Mucosa of rectum (tissue), 2 donors: ENCODE results near the gene GPR143.
"Not testable (repeated sequence)": the region's sequence is repeated elsewhere in the genome, so short reads cannot be mapped to it uniquely, and the experiment has no call there.

Experiments used
- H3K27ac ChIP-seq, 2 donors: one replicate each; pipeline ENCODE4 v1.7.0; 2013; ENCODE audit warnings: inconsistent platforms in 2 of 2, low read depth in 2 of 2, low read length in 2 of 2
- H3K27me3 ChIP-seq, 2 donors: one replicate each; pipeline ENCODE4 v1.7.0; 2013; ENCODE audit warnings: low read length in 2 of 2; ENCODE audit not compliant: control insufficient read depth in 2 of 2, insufficient read depth in 2 of 2
- H3K36me3 ChIP-seq, 2 donors: one replicate each; pipeline ENCODE4 v1.7.0; 2013; ENCODE audit warnings: low read length in 2 of 2; ENCODE audit not compliant: control insufficient read depth in 2 of 2, insufficient read depth in 2 of 2
- H3K4me1 ChIP-seq, 2 donors: one replicate each; pipeline ENCODE4 v1.7.0; 2013; ENCODE audit warnings: low read length in 2 of 2, mild to moderate bottlenecking in 1 of 2; ENCODE audit not compliant: control insufficient read depth in 2 of 2, insufficient read depth in 2 of 2
- H3K4me3 ChIP-seq, 2 donors: one replicate each; pipeline ENCODE4 v1.7.0; 2013; ENCODE audit warnings: low read length in 2 of 2
- H3K9ac ChIP-seq, 2 donors: one replicate each; pipeline ENCODE4 v1.7.0; 2013; ENCODE audit warnings: low read length in 2 of 2, low read depth in 1 of 2, mild to moderate bottlenecking in 1 of 2
- H3K9me3 ChIP-seq, 2 donors: one replicate each; pipeline ENCODE4 v1.7.0; 2013; ENCODE audit warnings: low read length in 2 of 2; ENCODE audit not compliant: control insufficient read depth in 2 of 2
- donor health status: healthy.
- donor health status: Normal muscosa, but diverticular disease.

GPR143 gene

DNA sequence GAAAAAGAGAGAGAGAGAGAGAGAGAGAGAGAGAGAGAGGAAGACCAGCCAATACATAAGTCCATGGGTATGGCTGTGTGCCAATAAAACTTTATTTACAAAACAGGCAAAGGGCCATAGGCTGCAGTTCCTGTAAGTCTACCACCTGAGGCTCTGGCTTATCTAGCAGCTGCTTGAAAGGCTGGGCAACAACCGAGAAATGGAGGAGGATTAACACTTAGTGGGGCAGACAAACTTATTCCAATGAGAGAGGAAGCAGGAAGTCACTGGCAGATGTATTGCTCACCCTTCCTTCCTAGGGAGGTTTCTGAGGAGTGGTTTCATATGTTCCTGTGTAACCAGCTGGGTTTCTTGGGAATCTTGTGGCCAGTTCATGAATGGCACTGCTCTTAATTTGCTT is 4.7 kb upstream of the GPR143 start:
- H3K36me3 ChIP-seq = no peaks in the 10 kb centered on the region
- no peaks in the 10 kb centered on the region for H3K9me3 ChIP-seq
- no peak overlapping the region for H3K27ac ChIP-seq
- H3K4me1 ChIP-seq = no peaks in the 10 kb centered on the region
- no peak overlapping the region for H3K4me3 ChIP-seq
- H3K9ac ChIP-seq = no peak overlapping the region
- H3K27me3 ChIP-seq = peaks cover 0 to under 1% of the 10 kb centered on the region in 2 donors

DNA sequence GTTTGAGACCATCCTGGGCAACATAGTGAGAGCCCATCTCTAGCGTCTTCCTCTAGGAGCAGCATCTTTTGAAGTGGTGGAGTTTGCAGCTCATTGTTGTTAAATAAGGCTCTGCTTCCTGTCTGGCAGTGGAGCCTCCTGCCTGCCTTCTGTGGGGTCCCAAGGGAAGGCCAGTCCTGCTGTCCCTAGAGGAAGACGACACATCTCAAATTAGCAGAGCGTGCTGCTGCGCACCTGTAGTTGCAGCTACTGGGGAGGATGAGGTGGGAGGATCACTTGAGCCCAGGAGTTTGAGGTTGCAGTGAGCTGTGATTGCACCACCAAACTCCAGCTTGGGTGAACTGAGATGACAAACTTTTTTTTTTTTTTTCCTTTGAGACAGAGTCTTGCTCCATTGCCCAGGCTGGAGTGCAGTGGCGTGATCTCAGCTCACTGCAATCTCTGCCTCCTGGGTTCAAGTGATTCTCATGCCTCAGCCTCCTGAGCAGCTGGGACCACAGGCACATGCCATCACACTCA is 2.7 kb upstream of the GPR143 start:
- not testable (repeated sequence) for H3K27ac ChIP-seq, H3K9me3 ChIP-seq, H3K4me3 ChIP-seq, H3K4me1 ChIP-seq, H3K36me3 ChIP-seq, H3K9ac ChIP-seq, H3K27me3 ChIP-seq

DNA sequence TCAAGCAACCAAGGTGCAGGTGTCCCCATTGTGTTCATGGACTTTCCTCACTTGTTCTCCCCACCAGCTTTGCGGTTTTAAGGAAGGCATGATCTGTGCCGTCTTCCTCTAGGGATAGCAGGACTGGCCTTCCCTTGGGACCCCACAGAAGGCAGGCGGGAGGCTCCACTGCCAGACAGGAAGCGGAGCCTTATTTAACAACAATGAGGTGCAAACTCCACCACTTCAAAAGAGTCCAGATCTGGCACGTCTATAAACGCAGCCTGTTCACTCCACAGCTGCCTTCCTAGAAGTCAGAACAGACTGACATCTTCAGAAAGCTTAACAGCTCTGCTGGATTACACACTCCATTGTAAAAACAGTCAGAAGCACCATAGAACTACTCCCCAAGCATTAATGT is 1.7 kb upstream of the GPR143 start:
- Histone ChIP-seq H3K27me3 (no peaks in the 10 kb centered on the region), H3K9me3 (no peaks in the 10 kb centered on the region), H3K9ac (no peak overlapping the region), H3K4me1 (no peaks in the 10 kb centered on the region), H3K27ac (no peak overlapping the region), H3K4me3 (no peak overlapping the region), H3K36me3 (no peaks in the 10 kb centered on the region)

DNA sequence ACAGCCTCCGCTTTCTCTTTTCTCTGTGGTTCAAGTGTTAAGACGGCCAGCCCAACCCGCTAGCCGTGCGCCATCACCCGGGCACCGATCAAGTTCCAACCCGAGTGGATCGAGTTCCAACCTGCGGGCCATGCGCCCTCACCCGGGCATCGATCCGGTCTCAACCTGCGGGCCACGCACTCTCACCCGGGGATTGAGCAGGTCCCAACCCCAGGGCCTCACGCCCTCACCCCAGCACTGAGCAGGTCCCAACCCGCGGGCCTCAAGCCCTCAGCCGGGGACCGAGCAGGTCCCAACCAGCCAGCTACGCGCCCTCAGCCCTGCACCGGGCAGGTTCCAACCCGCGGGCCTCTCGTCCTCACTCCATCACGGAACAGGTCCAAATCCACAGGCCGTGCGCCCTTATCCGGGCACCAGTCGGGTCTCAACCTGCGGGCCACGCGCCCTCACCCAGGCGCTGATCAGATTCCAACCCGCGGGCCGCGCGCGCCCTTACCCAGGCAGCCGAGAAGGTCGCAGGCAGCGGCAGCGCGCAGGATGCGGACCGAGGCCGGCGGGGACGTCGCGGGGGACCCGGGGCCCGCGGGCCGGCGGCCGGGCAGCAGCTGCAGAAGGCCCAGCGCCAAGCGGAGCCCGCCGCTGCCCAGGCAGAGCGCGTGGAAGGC is 443 bp downstream of the GPR143 start:
- Histone ChIP-seq H3K9ac (no peak overlapping the region), H3K27me3 (no peaks in the 10 kb centered on the region), H3K4me1 (no peaks in the 10 kb centered on the region), H3K27ac (no peak overlapping the region), H3K4me3 (no peak overlapping the region), H3K9me3 (no peaks in the 10 kb centered on the region), H3K36me3 (no peaks in the 10 kb centered on the region)

DNA sequence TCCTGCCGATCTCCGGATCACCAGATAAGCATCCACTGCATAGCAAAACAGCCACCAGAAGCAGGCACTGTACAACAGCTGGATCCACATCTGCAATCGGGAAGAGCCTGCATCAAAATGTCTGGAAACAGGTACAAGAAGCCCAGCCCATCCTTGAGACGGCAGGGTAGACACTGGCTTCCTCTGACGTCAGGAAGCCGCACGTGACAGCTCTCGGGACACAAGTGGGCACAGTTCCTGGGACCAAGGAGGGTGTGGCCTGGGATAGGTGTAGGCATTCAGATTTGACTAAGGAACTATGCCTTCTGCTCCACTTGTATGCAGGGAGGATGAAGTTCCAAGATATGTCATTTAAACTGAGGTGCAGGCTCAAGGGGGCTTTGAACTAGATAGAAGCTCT is 6.3 kb downstream of the GPR143 start:
- no peaks in the 10 kb centered on the region for H3K36me3 ChIP-seq
- no peak overlapping the region for H3K27ac ChIP-seq
- no peak overlapping the region for H3K4me3 ChIP-seq
- no peaks in the 10 kb centered on the region for H3K4me1 ChIP-seq
- H3K9me3 ChIP-seq = no peaks in the 10 kb centered on the region
- H3K27me3 ChIP-seq = no peaks in the 10 kb centered on the region
- no peak overlapping the region for H3K9ac ChIP-seq

DNA sequence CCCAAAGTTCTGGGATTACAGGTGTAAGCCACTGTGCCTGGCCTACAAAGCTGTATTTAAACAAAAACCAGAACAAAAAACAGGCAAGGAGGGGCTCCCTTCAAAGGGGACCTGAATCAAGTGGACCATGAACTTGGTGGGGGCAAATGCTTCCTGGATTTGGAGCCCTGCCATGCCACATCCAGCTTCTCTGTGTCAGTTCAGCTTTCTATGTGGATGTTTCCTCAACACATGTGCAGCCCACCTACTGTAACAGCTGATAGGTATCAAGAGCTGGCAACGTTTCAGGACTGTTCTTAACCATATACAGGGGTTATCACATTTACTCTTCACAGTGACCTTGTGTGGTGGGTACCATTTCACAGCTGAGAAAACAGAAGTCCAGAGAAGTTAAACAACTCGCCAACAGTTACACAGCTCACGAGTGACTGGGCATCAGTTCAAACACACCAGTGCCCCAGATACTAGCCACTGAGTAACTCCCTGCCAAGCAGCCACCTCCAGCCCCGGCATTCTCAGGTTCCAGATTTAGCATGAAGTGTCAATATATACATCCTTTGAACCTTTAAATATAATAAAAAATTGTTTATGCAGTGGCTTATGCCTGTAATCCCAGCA is 7.5 kb downstream of the GPR143 start:
- Histone ChIP-seq H3K27me3 (no peaks in the 10 kb centered on the region), H3K27ac (no peak overlapping the region), H3K9ac (no peak overlapping the region), H3K4me3 (no peak overlapping the region), H3K4me1 (no peaks in the 10 kb centered on the region), H3K36me3 (no peaks in the 10 kb centered on the region), H3K9me3 (no peaks in the 10 kb centered on the region)

DNA sequence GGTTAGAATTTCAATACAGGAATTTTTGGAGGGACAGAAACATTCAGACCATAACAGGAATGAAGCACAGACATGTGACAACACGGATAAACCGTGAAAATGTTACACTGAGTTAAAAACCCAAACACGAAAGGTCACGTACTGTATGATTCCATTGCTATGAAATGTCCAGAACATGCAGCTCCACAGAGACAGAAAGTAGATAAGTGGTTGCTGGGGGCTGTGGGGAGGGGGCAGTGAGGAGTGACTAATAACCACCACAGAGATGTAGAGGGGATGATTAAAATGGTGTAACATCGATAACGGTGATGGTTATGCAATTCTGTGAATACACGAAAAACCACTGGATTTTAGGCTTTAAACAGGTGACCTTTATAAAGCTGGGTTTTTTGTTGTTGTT is 8.3 kb downstream of the GPR143 start:
- Histone ChIP-seq H3K4me1 (no peaks in the 10 kb centered on the region), H3K36me3 (no peaks in the 10 kb centered on the region), H3K9ac (no peak overlapping the region), H3K4me3 (no peak overlapping the region), H3K27ac (no peak overlapping the region), H3K27me3 (no peaks in the 10 kb centered on the region), H3K9me3 (no peaks in the 10 kb centered on the region)

DNA sequence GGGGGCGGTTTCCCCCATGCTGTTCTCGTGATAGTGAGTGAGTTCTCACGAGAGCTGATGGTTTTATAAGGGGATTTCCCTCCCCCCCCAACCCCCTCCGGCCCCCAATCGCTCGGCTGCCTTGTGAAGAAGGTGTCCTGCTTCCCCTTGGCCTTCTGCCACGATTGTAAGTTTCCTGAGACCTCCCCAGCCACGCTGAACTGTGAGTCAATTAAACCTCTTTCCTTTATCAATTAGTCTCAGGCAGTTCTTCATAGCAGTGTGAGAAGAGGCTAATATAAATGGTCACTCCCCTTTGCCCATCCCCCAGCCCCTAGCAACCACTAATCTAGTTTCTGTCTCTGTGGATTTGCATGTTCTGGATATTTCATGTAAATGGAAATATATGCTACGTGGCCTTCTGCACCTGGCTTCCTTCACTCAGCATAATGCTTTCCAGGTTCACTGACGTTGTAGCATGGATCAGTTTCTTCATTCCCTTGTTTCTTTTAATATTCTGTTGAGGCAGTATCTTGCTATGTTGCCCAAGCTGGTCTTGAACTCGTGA is 16.4 kb downstream of the GPR143 start:
- H3K9ac ChIP-seq = no peak overlapping the region
- H3K4me1 ChIP-seq = no peaks in the 10 kb centered on the region
- no peaks in the 10 kb centered on the region for H3K27me3 ChIP-seq
- no peaks in the 10 kb centered on the region for H3K9me3 ChIP-seq
- H3K4me3 ChIP-seq = no peak overlapping the region
- no peak overlapping the region for H3K27ac ChIP-seq
- H3K36me3 ChIP-seq = no peaks in the 10 kb centered on the region

DNA sequence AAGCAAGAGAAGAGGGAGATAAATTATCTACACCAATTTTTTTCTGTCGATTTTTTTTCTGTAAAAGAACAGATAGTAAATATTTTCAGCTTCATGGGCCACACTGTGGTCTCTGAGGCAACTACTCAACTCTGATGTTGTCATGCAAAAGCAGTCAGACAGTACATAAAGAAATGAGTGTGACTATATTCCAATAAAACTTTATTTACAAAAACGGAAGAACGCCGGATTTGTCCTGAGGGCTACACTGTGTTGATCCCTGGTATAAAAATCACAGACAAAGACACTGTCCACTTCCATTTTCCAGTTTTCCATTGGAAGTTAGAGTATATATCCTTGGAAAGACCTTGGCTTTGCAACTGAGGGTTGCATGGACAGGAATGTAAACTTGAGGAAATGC is 18.0 kb downstream of the GPR143 start:
- Histone ChIP-seq H3K27ac (no peak overlapping the region), H3K4me3 (no peak overlapping the region), H3K27me3 (no peaks in the 10 kb centered on the region), H3K9me3 (no peaks in the 10 kb centered on the region), H3K36me3 (no peaks in the 10 kb centered on the region), H3K4me1 (no peaks in the 10 kb centered on the region), H3K9ac (no peak overlapping the region)

DNA sequence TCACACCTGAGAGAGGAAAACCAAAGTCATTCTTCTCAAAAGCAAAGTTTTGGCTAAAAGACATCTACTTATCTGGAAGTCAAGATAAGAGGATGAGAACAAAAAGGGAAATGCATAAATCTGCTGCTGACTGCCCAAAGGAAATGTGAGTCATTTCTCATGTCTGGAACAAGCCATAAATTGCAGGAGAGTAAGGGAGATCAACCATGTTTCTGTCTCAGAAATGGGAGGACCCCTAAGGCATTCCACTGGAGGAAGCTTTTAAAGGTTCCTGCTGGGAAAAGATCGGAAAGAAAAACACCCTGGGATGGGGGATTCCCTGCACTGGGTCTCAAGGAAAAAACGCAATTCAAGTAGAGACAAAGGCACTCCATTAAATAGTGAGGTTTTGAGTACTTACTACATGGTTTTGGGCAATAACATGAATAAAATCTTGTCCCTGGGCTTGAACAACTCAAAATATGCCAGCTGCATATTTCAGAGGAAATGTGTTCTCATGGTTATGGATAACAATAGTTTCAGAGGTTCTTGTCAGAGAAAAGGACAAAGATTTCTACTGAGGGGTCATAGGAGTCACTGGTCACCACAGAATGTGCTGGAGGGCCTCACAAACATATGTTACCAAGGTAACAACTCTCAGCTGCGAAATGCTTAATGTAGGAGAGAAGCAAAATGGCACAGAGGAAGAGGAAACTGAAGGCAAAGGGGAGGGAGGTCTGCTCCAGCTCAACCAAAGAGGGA is 19.3 kb downstream of the GPR143 start:
- H3K9ac ChIP-seq = no peak overlapping the region
- no peak overlapping the region for H3K4me3 ChIP-seq
- H3K36me3 ChIP-seq = no peaks in the 10 kb centered on the region
- no peaks in the 10 kb centered on the region for H3K4me1 ChIP-seq
- H3K27ac ChIP-seq = no peak overlapping the region
- no peaks in the 10 kb centered on the region for H3K9me3 ChIP-seq
- H3K27me3 ChIP-seq = no peaks in the 10 kb centered on the region
